Measurements from ENCODE around the gene TAF11L12.
"Not testable (repeated sequence)": the region's sequence is repeated elsewhere in the genome, so short reads cannot be mapped to it uniquely, and the experiment has no call there.

Gene TAF11L12

DNA sequence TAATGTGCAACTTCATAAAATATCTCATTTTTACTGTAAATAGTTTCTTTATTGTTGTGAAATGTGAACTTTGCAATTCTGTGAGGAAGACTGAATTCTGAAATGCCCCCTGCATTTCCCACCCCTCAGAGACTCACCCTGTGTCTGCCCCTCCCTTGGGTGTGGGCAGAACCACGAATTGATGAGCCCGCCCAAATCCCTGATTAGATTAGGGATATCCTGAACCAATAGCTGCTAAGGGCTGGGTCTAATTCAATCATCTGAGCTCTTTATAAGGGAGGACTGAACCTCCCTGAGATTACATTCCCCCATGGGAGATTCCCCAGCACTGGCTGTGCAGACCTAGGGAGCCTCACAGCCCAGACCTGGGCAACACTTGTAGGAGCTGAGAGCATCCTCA is at the start of gene TAF11L12:
TSS of gene TAF11L12 (plus strand) at position 301 of the 400 bp plus-strand sequence.
- not testable (repeated sequence) for DNase-seq

DNA sequence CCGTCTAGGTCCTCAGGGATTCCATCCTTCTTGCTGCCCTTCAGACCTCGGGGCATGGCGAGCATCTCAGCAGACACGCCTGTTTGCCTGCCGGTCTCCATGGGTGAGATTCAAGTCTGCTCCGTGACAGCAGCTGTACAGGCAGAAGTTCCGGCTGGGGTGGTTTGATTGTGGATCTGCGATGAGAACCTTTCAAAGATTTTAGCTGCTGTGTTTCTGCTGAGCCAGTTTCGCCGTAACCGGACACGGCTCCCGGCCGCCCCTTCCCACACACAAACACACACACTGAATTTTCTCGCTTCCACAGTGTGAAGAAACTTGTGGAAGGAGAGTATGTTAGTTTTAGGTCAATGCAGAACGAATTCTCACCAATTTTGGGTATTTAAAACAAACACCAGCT is 24.5 kb upstream of the TAF11L12 start, which contains the start of gene TAF11L7:
TSS of gene TAF11L7 (minus strand) at position 101 of the 400 bp plus-strand sequence.
- DNase-seq, result not testable (repeated sequence)

DNA sequence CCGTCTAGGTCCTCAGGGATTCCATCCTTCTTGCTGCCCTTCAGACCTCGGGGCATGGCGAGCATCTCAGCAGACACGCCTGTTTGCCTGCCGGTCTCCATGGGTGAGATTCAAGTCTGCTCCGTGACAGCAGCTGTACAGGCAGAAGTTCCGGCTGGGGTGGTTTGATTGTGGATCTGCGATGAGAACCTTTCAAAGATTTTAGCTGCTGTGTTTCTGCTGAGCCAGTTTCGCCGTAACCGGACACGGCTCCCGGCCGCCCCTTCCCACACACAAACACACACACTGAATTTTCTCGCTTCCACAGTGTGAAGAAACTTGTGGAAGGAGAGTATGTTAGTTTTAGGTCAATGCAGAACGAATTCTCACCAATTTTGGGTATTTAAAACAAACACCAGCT is 19.3 kb upstream of the TAF11L12 start, which contains the start of gene TAF11L8:
TSS of gene TAF11L8 (minus strand) at position 101 of the 400 bp plus-strand sequence.
- not testable (repeated sequence) for DNase-seq

DNA sequence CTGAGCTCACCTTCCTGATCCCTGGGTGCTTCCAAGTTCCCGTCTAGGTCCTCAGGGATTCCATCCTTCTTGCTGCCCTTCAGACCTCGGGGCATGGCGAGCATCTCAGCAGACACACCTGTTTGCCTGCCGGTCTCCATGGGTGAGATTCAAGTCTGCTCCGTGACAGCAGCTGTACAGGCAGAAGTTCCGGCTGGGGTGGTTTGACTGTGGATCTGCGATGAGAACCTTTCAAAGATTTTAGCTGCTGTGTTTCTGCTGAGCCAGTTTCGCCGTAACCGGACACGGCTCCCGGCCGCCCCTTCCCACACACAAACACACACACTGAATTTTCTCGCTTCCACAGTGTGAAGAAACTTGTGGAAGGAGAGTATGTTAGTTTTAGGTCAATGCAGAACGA is 15.9 kb upstream of the TAF11L12 start, which contains the start of gene TAF11L9:
TSS of gene TAF11L9 (minus strand) at position 140 of the 400 bp plus-strand sequence.
- DNase-seq, result not testable (repeated sequence)

DNA sequence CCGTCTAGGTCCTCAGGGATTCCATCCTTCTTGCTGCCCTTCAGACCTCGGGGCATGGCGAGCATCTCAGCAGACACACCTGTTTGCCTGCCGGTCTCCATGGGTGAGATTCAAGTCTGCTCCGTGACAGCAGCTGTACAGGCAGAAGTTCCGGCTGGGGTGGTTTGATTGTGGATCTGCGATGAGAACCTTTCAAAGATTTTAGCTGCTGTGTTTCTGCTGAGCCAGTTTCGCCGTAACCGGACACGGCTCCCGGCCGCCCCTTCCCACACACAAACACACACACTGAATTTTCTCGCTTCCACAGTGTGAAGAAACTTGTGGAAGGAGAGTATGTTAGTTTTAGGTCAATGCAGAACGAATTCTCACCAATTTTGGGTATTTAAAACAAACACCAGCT is 12.5 kb upstream of the TAF11L12 start, which contains the start of gene TAF11L10:
TSS of gene TAF11L10 (minus strand) at position 101 of the 400 bp plus-strand sequence.
- DNase-seq, result not testable (repeated sequence)

DNA sequence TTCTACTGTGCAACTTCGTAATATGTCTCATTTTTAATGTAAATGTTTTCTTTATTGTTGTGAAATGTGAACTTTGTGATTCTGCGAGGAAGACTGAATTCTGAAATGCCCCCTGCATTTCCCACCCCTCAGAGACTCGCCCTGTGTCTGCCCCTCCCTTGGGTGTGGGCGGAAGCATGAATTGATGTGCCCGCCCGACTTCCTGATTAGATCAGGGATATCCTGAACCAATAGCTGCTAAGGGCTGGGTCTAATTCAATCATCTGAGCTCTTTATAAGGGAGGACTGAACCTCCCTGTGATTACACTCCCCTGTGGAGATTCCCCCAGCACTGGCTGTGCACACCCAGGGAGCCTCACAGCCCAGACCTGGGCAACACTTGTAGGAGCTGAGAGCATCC is 6.3 kb upstream of the TAF11L12 start, which contains the start of gene TAF11L11:
TSS of gene TAF11L11 (plus strand) at position 304 of the 400 bp plus-strand sequence.
- DNase-seq, result not testable (repeated sequence)

DNA sequence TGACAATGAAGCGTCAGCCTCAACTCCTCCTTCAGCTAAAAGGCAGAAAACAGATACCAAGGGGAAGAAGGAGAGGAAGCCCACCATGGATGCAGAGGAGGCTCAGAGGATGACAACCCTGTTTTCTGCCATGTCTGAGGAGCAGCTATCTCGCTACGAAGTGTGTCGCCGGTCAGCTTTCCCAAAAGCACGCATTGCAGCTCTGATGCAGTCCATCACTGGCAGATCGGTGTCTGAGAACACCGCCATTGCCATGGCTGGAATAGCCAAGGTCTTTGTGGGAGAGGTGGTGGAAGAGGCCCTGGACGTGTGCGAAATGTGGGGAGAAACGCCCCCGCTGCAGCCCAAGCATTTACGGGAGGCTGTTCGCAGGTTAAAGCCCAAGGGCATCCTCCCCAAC is 5.2 kb upstream of the TAF11L12 start:
- no peak for DNase-seq

DNA sequence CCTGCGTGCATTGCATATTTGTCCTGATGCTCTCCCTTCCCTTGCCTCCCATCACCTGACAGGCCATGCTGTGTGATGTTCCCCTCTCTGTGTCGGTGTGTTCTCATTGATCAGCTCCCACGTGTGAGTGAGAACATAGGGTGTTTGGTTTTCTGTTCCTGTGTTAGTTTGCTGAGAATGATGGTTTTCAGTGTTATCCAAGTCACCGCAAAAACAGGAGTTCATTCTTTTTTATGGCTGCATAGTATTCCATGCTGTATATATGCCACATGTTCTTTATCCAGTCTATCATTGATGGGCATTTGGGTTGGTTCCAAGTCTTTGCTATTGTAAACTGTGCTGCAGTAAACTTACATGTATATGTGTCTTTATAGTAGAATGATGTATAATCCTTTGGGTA is 2.7 kb upstream of the TAF11L12 start:
- not testable (repeated sequence) for DNase-seq

DNA sequence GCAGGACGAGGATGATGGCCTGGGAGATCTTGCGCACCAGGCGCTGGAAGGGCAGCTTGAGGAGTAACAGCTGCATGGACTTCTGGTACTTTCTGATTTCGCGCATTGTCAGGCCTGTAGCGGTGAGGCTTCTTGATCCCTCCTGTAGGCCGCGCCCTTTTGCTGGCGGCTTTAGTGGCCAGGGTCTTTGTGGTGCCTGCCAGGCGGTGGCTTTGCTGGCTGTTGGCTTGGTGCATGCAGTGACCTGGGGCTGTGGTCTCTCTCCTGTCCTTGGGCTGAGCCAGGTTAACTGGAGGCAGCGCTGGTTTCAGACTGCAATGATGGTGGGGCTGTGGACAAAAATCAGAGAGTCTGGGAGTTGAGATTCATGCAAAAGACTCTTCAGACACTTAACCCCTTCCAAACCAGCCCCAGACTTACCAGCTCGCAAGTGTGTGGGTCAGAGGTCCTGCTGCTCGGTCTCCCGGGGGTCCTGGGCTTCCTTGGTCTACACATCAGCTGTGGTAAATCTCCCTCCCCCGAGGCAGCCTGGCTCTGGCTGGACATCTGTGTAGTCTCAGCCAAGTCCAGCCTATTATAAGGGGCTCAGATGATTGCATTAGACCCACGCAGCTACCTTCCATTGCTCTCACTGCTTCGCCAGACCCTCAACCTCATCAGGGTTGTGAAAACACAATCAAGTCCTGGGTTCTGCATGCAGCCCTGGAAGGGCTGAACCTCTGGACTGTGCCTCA is 4.8 kb downstream of the TAF11L12 start:
- no peak for DNase-seq

DNA sequence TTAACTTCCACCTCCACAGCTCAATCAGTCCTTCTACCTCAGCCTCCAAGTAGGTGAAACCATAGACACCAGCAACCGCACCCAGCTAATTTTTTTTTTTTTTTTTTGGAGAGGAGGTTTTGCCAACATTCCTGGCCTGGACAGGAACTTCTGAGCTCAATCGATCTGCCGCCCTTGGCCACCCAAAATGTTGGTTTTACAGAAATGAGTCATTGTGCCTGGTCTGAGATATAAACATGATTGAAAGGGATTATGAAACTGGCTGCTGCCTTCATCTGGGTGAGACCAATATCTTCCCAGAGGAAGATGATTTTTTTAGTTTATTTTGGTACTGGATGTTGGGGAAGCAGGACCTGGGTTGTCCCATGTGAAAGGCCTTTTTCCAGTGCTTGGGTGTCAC is 9.2 kb downstream of the TAF11L12 start:
- no peak for DNase-seq

DNA sequence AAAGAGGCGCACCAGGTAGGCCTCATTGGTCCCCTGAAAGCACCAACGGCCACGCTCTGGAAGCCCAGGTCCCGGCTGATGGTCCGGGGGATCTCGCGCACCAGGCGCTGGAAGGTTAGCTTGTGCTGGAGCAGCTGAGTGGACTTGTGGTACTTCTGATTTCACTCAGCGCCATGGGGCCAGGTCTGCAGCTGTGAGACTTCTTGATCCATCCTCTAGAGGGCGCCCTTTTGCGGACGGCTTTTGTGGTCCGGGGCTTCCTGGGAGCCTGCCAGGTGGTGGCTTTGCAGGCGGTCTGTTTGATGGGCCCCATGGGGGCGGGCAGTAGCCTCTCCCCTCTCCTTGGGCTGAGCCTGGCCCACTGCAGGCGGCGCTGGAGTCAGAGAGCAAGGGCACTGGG is 10.4 kb downstream of the TAF11L12 start:
- no peak for DNase-seq

DNA sequence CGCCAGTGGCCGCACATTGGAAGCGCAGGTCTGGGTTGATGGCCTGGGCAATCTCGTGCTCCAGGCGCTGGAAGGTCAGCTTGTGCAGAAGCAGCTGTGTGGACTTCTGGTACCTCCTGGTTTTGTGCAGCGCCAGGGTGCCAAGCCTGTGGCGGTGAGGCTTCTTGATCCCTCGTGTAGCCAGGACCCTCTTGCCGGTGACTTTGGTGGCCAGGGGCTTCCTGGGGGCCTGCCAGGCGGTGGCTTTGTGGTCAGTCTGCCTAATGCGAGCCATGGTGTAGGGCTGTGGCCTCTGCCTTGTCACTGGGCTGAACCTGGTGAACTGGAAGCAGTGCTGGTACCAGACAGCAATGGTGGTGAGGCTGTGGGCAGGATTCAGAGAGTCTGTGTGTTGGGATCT is 15.5 kb downstream of the TAF11L12 start:
- no peak for DNase-seq

DNA sequence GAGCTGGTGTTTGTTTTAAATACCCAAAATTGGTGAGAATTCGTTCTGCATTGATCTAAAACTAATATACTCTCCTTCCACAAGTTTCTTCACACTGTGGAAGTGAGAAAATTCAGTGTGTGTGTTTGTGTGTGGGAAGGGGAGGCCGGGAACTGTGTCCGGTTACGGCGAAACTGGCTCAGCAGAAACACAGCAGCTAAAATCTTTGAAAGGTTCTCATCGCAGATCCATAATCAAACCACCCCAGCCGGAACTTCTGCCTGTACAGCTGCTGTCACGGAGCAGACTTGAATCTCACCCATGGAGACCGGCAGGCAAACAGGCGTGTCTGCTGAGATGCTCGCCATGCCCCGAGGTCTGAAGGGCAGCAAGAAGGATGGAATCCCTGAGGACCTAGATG is 21.6 kb downstream of the TAF11L12 start, which contains the start of gene TAF11L13:
TSS of gene TAF11L13 (plus strand) at position 301 of the 400 bp plus-strand sequence.
- DNase-seq, result not testable (repeated sequence)

DNA sequence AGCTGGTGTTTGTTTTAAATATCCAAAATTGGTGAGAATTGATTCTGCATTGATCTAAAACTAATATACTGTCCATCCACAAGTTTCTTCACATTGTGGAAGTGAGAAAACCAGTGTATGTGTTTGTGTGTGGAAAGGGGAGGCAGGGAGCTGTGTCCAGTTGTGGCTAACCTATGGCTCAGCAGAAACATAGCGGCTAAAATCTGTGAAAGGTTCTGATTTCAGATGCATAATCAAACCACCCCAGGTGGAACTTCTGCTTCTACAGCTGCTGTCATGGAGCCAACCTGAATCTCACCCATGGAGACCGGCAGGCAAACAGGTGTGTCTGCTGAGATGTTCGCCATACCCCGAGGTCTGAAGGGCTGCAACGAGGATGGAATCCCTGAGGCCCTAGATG is 24.0 kb downstream of the TAF11L12 start, which contains the start of gene TAF11L14:
TSS of gene TAF11L14 (plus strand) at position 301 of the 400 bp plus-strand sequence.
- DNase-seq, result no peak

DNA sequence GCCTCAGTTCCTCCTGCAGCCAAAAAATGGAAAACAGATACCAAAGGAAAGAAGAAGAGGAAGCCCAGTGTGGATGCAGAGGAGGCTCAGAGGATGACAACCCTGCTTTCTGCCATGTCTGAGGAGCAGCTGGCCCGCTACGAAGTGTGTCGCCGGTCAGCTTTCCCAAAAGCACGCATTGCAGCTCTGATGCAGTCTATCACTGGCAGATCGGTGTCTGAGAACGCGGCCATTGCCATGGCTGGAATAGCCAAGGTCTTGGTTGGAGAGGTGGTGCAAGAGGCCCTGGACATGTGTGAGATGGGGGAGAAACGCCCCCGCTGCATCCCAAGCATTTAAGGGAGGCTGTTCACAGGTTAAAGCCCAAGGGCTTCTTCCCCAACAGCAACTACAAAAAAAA is 39.0 kb downstream of the TAF11L12 start:
- not testable (repeated sequence) for DNase-seq

DNA sequence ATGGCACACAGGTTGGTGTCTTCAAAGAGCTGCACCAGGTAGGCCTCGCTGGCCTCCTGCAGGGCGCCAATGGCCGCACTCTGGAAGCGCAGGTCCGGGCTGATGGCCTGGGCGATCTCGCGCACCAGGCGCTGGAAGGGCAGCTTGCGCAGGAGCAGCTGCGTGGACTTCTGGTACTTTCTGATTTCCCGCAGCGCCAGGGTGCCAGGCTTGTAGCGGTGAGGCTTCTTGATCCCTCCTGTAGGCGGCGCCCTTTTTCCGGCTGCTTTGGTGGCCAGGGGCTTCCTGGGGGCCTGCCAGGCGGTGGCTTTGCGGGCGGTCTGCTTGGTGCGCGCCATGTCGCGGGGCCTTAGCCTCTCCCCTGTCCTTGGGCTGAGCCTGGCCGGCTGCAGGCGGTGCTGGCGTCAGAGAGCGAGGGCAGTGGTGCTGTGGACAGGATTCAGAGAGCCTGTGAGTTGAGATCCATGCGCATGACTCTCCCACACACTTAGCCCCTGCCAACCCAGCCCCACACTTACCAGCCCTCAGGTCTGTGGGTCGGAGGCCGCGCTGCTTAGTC is 45.1 kb downstream of the TAF11L12 start:
- DNase-seq, result not testable (repeated sequence)

DNA sequence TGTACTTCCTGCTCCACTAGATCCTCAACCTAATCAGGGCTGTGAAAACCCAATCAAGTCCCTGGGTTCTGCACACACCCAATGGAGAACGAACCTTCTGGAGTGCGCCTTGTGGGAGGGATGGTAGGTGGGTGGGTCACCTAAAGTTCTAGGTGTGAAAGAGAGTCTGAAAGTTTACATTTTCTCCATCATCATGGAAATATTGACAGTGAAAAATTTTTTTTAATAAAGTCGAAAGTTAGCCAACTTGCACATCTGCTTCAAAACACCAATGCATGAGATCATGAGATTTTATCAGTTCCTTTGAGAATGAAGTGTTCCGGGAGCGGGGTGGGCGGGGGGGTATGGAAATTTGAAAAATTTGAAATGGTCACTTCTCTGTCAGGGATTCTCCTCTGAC is 45.7 kb downstream of the TAF11L12 start:
- DNase-seq, result no peak
